ENCODE data around the gene ARHGAP18. TPM values are rescaled to one million over a fixed set of nuclear protein-coding genes. Genes with fewer than 3 reads are reported as not detected.

The ARHGAP18 gene
- total and polyA plus RNA-seq, 3 donors from 2014 or later = 15.8 to 29.8 (median 23.8) TPM

GRCh38 chr6:129539032-129539431, 170.9 kb downstream of the ARHGAP18 start:
- Histone ChIP-seq H3K9me3 (no peaks in the 10 kb centered on the region), H3K27me3 (no peaks in the 10 kb centered on the region), H3K27ac (no peak overlapping the region), H3K4me1 (no peaks in the 10 kb centered on the region), H3K36me3 (ENCODE audit: low read depth, missing control alignments) (no peaks in the 10 kb centered on the region), H3K4me3 (no peak overlapping the region)
- WGBS, 2 donors = 86 to 100% methylated on average over 2 of the region's 2 CpGs
- TF ChIP-seq POLR2A (IDR thresholded peaks at IDR 0.05) (no peak), CTCF (IDR thresholded peaks at IDR 0.05) (no peak)
- no peak for DNase-seq
- intact Hi-C loops (cut with DNase I; ENCODE audit: low total_unique reads) = no loop called here

- Histone ChIP-seq H3K9me3 (no peaks in the 10 kb centered on the region), H3K4me1 (no peaks in the 10 kb centered on the region), H3K27me3 (no peaks in the 10 kb centered on the region), H3K36me3 (ENCODE audit: low read depth, missing control alignments) (no peaks in the 10 kb centered on the region), H3K27ac (no peak overlapping the region), H3K4me3 (no peak overlapping the region)
- DNase-seq = no peak
- no peak for TF ChIP-seq POLR2A (IDR thresholded peaks at IDR 0.05)
- no peak for TF ChIP-seq CTCF (IDR thresholded peaks at IDR 0.05)
- intact Hi-C loops (cut with DNase I; ENCODE audit: low total_unique reads) = no loop called here
These were observed 173.7 kb downstream of the ARHGAP18 start for GRCh38 chr6:129536271-129536670.

GRCh38 chr6:129534926-129535325, 175.1 kb downstream of the ARHGAP18 start:
- Histone ChIP-seq H3K27me3 (no peaks in the 10 kb centered on the region), H3K9me3 (no peaks in the 10 kb centered on the region), H3K4me3 (no peak overlapping the region), H3K27ac (no peak overlapping the region), H3K4me1 (no peaks in the 10 kb centered on the region), H3K36me3 (ENCODE audit: low read depth, missing control alignments) (no peaks in the 10 kb centered on the region)
- TF ChIP-seq CTCF (IDR thresholded peaks at IDR 0.05) (no peak), POLR2A (IDR thresholded peaks at IDR 0.05) (no peak)
- intact Hi-C loops (cut with DNase I; ENCODE audit: low total_unique reads) = no loop called here
- no peak for DNase-seq

Other genes with a start within 250 kb of the ARHGAP18 start
- gene TMEM244, start 151.1 kb upstream of the ARHGAP18 start, total RNA-seq = not detected
- gene TMEM244, start 151.1 kb upstream of the ARHGAP18 start, polyA plus RNA-seq (ENCODE audit: insufficient read depth, low read depth, low replicate concordance) = not detected

All from testis (tissue), 3 donors.